Measurements from ENCODE around the gene HBZ. TPM values are rescaled to one million over a fixed set of nuclear protein-coding genes. Genes with fewer than 3 reads are reported as not detected.

The HBZ gene
- total and polyA plus RNA-seq, 2 of the 13 experiments (the other 11 are each of a cell fraction or from before 2014, with no cell fraction given): 0.21 TPM; not detected in 1

DNA sequence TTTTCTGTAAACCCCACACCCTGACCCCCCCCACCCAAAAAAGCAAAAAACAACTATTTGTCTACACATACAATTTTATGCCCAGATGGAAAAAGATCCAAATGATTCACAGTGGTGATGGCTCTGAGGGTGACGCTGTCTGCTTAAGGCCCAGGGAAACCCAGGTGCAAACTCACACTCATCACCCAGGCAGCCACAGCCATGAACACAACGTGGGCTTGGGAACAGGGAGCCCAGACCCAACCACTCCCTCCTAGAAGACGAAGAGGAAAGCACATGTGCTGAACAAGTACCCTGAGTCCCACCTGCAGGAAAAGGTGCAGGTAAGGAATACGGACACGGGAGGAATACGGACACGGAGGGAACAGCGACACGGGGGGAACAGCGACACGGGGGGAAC, 33.2 kb downstream of the HBZ start (continued):
- TF ChIP-seq, protein P1, sequence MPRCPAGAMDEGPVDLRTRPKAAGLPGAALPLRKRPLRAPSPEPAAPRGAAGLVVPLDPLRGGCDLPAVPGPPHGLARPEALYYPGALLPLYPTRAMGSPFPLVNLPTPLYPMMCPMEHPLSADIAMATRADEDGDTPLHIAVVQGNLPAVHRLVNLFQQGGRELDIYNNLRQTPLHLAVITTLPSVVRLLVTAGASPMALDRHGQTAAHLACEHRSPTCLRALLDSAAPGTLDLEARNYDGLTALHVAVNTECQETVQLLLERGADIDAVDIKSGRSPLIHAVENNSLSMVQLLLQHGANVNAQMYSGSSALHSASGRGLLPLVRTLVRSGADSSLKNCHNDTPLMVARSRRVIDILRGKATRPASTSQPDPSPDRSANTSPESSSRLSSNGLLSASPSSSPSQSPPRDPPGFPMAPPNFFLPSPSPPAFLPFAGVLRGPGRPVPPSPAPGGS (CRISPR knock-in tag; IDR thresholded peaks at IDR 0.05): no peak
- TF ChIP-seq NR3C1 (CRISPR knock-in tag; IDR thresholded peaks at IDR 0.05) (no peak), ZNF367 (CRISPR knock-in tag; IDR thresholded peaks at IDR 0.05; ENCODE audit: borderline replicate concordance) (no peak), CREB1 (IDR thresholded peaks at IDR 0.05) (no peak), CREB1 (CRISPR knock-in tag; IDR thresholded peaks at IDR 0.05) (no peak), ARNT (IDR thresholded peaks at IDR 0.05) (no peak)

DNA sequence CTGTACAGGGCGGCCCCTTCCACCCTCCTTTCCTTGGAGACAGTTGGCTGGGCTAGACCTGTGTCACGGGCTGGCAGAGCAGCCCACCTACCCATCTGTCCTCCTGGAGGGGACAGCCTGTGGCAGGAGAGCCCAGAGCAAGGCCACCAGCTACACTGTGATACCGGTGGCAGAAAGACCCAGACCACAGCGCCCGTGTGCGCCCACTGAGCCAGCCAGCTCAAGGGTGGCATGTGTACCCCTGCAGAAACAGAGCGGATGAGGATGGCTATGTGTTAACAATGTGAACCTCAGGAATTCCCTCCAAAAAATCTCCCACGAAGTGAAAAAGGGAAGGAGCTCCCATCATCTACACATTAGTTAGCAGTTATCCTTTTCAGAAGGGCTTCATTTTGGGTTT, 34.9 kb downstream of the HBZ start:
- CTCF ChIA-PET (ENCODE audit: low intra/inter-chr PET ratio, low total read pairs): no interaction called here
- Histone ChIP-seq H3K4me2 (ENCODE audit: low read depth, low read length) (no peak overlapping the region), H2AFZ (ENCODE audit: low read length) (no peak overlapping the region), H3K9me3 (ENCODE audit: low read length) (no peaks in the 10 kb centered on the region), H4K20me1 (ENCODE audit: insufficient read depth, low read length) (0 out of 2 replicates have a peak, but pooled peaks cover 4% of the 10 kb centered on the region), H3K4me3 (replicated peaks in 1 of 3; ENCODE audit: insufficient read depth in 1 of 3, low read depth in 2 of 3, low read length in 3 of 3) (no peak overlapping the region), H3K36me3 (replicated peaks in 1 of 2; ENCODE audit: control insufficient read depth in 1 of 2, insufficient read depth in 2 of 2, low read length in 2 of 2) (peaks cover 23 to 41% of the 10 kb centered on the region in 2 experiments), H3K9ac (ENCODE audit: insufficient read depth, low read depth, low read length) (no peak overlapping the region), H3K27ac (ENCODE audit: extremely low read length, insufficient read depth, low read length) (no peak overlapping the region), H3K27me3 (ENCODE audit: control insufficient read depth in 1 of 2, insufficient read depth in 2 of 2, low read length in 2 of 2) (no peaks in the 10 kb centered on the region), H3K4me1 (ENCODE audit: insufficient read depth, low read length) (no peaks in the 10 kb centered on the region), H3K79me2 (ENCODE audit: insufficient read depth, low read length) (no peaks in the 10 kb centered on the region)
- POLR2A ChIA-PET: no interaction called here
- DNase-seq (ENCODE audit: low spot score) (no peak), ATAC-seq (no peak), FAIRE-seq (no peak)
- BruUV-seq (replicated peaks): no TSS peak
- in situ Hi-C loops (cut with HindIII; ENCODE audit: extremely low pct_ligation_motif_present, low pct_unique_long_range_greater_than_20kb): no loop called here
- TF ChIP-seq, protein P2, sequence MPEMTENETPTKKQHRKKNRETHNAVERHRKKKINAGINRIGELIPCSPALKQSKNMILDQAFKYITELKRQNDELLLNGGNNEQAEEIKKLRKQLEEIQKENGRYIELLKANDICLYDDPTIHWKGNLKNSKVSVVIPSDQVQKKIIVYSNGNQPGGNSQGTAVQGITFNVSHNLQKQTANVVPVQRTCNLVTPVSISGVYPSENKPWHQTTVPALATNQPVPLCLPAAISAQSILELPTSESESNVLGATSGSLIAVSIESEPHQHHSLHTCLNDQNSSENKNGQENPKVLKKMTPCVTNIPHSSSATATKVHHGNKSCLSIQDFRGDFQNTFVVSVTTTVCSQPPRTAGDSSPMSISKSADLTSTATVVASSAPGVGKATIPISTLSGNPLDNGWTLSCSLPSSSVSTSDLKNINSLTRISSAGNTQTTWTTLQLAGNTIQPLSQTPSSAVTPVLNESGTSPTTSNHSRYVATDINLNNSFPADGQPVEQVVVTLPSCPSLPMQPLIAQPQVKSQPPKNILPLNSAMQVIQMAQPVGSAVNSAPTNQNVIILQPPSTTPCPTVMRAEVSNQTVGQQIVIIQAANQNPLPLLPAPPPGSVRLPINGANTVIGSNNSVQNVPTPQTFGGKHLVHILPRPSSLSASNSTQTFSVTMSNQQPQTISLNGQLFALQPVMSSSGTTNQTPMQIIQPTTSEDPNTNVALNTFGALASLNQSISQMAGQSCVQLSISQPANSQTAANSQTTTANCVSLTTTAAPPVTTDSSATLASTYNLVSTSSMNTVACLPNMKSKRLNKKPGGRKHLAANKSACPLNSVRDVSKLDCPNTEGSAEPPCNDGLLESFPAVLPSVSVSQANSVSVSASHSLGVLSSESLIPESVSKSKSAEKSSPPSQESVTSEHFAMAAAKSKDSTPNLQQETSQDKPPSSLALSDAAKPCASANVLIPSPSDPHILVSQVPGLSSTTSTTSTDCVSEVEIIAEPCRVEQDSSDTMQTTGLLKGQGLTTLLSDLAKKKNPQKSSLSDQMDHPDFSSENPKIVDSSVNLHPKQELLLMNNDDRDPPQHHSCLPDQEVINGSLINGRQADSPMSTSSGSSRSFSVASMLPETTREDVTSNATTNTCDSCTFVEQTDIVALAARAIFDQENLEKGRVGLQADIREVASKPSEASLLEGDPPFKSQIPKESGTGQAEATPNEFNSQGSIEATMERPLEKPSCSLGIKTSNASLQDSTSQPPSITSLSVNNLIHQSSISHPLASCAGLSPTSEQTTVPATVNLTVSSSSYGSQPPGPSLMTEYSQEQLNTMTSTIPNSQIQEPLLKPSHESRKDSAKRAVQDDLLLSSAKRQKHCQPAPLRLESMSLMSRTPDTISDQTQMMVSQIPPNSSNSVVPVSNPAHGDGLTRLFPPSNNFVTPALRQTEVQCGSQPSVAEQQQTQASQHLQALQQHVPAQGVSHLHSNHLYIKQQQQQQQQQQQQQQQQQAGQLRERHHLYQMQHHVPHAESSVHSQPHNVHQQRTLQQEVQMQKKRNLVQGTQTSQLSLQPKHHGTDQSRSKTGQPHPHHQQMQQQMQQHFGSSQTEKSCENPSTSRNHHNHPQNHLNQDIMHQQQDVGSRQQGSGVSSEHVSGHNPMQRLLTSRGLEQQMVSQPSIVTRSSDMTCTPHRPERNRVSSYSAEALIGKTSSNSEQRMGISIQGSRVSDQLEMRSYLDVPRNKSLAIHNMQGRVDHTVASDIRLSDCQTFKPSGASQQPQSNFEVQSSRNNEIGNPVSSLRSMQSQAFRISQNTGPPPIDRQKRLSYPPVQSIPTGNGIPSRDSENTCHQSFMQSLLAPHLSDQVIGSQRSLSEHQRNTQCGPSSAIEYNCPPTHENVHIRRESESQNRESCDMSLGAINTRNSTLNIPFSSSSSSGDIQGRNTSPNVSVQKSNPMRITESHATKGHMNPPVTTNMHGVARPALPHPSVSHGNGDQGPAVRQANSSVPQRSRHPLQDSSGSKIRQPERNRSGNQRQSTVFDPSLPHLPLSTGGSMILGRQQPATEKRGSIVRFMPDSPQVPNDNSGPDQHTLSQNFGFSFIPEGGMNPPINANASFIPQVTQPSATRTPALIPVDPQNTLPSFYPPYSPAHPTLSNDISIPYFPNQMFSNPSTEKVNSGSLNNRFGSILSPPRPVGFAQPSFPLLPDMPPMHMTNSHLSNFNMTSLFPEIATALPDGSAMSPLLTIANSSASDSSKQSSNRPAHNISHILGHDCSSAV (CRISPR knock-in tag; IDR thresholded peaks at IDR 0.05; ENCODE audit: borderline replicate concordance): no peak
- peak; percentile 15 for TF ChIP-seq AGO2 (optimal IDR thresholded peaks at IDR 0.05; ENCODE audit: low read depth, low read length)
- TF ChIP-seq KDM1A (CRISPR knock-in tag; IDR thresholded peaks at IDR 0.05): no peak
- TF ChIP-seq RBM22 (optimal IDR thresholded peaks at IDR 0.05; ENCODE audit: low read length): peak; percentile 26
- TF ChIP-seq ZNF678 (CRISPR knock-in tag; IDR thresholded peaks at IDR 0.05): no peak
- TF ChIP-seq ZFP36L1 (CRISPR knock-in tag; IDR thresholded peaks at IDR 0.05): no peak
- 0 out of 4 replicates have a peak, but pooled peaks of 1 of the 2 experiments have one; percentile 24 for TF ChIP-seq POLR2A (IDR thresholded peaks at IDR 0.05; ENCODE audit: insufficient read depth in 1 of 2, low read depth in 2 of 2, low read length in 2 of 2)
- 100% methylated on average over 6 of the region's 8 CpGs for WGBS (ENCODE audit: low lambda C conversion rate)
- intact Hi-C loops (cut with micrococcal nuclease; ENCODE audit: unreplicated experiment): no loop called here
